HL-60 (cell line): ENCODE data around the gene MAN2C1.

ENCODE experiments used
- DNase-seq, 2 experiments: peaks; one replicate each; pipeline ENCODE4 v3.0.0-alpha.2; 2010 to 2020; ENCODE audit warnings: low read depth in 1 of 2, low spot score in 1 of 2
- H3K27ac ChIP-seq: fragments of 250-450 bp; sonication (Bioruptor Pico); replicated peaks from 2 replicates; pipeline ENCODE4 v1.5.1; 2020; ENCODE audit warnings: mild to moderate bottlenecking, moderate library complexity
- H3K27me3 ChIP-seq: fragments of 250-450 bp; sonication (Bioruptor Pico); 2 replicates; pipeline ENCODE4 v1.5.1; 2021; ENCODE audit warnings: mild to moderate bottlenecking, moderate library complexity; ENCODE audit not compliant: insufficient read depth, poor library complexity, severe bottlenecking
- H3K4me3 ChIP-seq: replicated peaks from 2 replicates; pipeline ENCODE4 v1.5.1; 2011; ENCODE audit warnings: mild to moderate bottlenecking, control low read depth, low read length; ENCODE audit not compliant: insufficient read depth
- CTCF ChIP-seq: IDR thresholded peaks from one replicate; pipeline ENCODE4 v1.5.1; 2011; ENCODE audit warnings: low read length, control low read depth, inconsistent platforms; ENCODE audit not compliant: insufficient read depth
- GABPA ChIP-seq: IDR thresholded peaks from 2 replicates; pipeline ENCODE4 v1.6.1; 2012; ENCODE audit warnings: low read depth
- POLR2AphosphoS5 ChIP-seq: IDR thresholded peaks from 2 replicates; pipeline ENCODE4 v1.6.1; 2012; ENCODE audit warnings: low read depth
- REST ChIP-seq: IDR thresholded peaks from 2 replicates; pipeline ENCODE4 v1.6.1; 2012; ENCODE audit warnings: low read depth; ENCODE audit not compliant: insufficient replicate concordance
- SPI1 ChIP-seq: IDR thresholded peaks from 2 replicates; pipeline ENCODE4 v1.6.1; 2012; ENCODE audit warnings: low read depth, mild to moderate bottlenecking, borderline replicate concordance
- long read RNA-seq: library from polyadenylated mRNA; unstranded; transcript quantifications from one replicate; pipeline ENCODE4 v2.0.0, GENCODE V29; 2020

MAN2C1 gene
- long read RNA-seq, transcript MAN2C1-201 (26 exons, 3,284 nt) = major isoform, 75 of 191 reads
- long read RNA-seq, transcript MAN2C1-242 (26 exons, 3,177 nt) = minor isoform, 25 of 191 reads
- long read RNA-seq, partial matches to known transcripts = 16 of 191 reads
- long read RNA-seq, other reads (novel, unspliced or antisense) = 75 of 191 reads

- Histone ChIP-seq H3K4me3 (peak within 1 kb of the TSS; percentile 71), H3K27me3 (no peaks in the 10 kb centered on the region), H3K27ac (peak within 1 kb of the TSS; percentile 93)
- TF ChIP-seq SPI1 = peak; percentile 90
- TF ChIP-seq CTCF = peak; percentile 71
- peak; percentile 98 for TF ChIP-seq GABPA
- TF ChIP-seq REST = peak; percentile 54
- TF ChIP-seq POLR2AphosphoS5 = peak; percentile 95
- DNase-seq = peak; percentile 98
These were observed at the start of gene MAN2C1 for GRCh38 chr15:75367913-75368688. Gene MAN2C1 (minus strand): TSS chr15:75368607. CDS start chr15:75368583, 24 bp downstream.

- Histone ChIP-seq H3K27me3 (no peaks in the 10 kb centered on the region), H3K27ac (no peak overlapping the region), H3K4me3 (no peak overlapping the region)
- no peak for TF ChIP-seq SPI1
- no peak for TF ChIP-seq REST
- TF ChIP-seq CTCF = no peak
- no peak for TF ChIP-seq POLR2AphosphoS5
- TF ChIP-seq GABPA = no peak
- DNase-seq = no peak
These were observed 48.2 kb upstream of the MAN2C1 start for GRCh38 chr15:75416584-75416983.

- H3K27ac ChIP-seq = no peak overlapping the region
- no peak overlapping the region for H3K4me3 ChIP-seq
- no peak for DNase-seq
- no peak for TF ChIP-seq POLR2AphosphoS5
- no peak for TF ChIP-seq REST
- no peak for TF ChIP-seq CTCF
- TF ChIP-seq SPI1 = no peak
- TF ChIP-seq GABPA = no peak
- H3K27me3 ChIP-seq = no peaks in the 10 kb centered on the region
These were observed 41.8 kb upstream of the MAN2C1 start for GRCh38 chr15:75410196-75410595.
